Mammary epithelial cell (primary cell): Measurements from ENCODE around the gene MRC2.

ENCODE experiments used
- EZH2 ChIP-seq: IDR thresholded peaks from 2 replicates; pipeline ENCODE4 v1.6.1; 2012; ENCODE audit warnings: low read length, inconsistent platforms, borderline replicate concordance
- TF ChIP-seq, protein P1 (sequence below), 2 donors: IDR thresholded peaks in 1 of 2; conservative IDR thresholded peaks in 1 of 2; 2 replicates each; pipeline ENCODE4 v1.5.1; 2011 to 2012; ENCODE audit warnings: inconsistent platforms in 2 of 2, low read length in 2 of 2, mild to moderate bottlenecking in 2 of 2, control low read depth in 1 of 2, low read depth in 1 of 2; ENCODE audit not compliant: insufficient read depth in 1 of 2; ENCODE audit errors: extremely low read depth in 1 of 2

DNA sequence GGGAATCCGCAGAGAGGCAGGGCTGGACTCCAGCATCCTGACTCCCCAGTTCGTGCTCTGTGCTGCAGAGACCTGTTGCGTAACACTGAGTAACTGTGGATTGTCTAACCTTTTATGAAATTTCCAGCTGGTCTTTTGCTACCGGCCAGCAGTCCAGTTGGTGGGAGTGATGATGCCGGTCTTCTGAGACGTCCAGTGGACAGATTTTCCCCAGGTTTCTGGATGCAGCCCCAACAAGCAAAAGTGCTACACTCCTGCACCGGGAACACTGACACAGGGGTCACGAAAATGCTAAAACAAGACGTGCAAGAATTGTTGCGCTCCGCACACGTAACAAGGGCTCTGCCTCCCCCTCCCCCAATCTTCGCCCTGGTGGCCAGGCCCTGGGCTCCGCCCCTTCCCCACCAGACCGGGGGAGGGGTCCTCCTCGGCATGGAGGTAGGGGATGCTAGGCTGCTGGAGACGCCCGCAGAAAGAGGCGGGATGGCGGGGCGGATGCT is 701 bp upstream of the MRC2 start:
- TF ChIP-seq EZH2: no peak
- TF ChIP-seq, protein P1, sequence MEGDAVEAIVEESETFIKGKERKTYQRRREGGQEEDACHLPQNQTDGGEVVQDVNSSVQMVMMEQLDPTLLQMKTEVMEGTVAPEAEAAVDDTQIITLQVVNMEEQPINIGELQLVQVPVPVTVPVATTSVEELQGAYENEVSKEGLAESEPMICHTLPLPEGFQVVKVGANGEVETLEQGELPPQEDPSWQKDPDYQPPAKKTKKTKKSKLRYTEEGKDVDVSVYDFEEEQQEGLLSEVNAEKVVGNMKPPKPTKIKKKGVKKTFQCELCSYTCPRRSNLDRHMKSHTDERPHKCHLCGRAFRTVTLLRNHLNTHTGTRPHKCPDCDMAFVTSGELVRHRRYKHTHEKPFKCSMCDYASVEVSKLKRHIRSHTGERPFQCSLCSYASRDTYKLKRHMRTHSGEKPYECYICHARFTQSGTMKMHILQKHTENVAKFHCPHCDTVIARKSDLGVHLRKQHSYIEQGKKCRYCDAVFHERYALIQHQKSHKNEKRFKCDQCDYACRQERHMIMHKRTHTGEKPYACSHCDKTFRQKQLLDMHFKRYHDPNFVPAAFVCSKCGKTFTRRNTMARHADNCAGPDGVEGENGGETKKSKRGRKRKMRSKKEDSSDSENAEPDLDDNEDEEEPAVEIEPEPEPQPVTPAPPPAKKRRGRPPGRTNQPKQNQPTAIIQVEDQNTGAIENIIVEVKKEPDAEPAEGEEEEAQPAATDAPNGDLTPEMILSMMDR (conservative IDR thresholded peaks at IDR 0.05 in 1 of 2, IDR thresholded peaks at IDR 0.05 in 1 of 2; ENCODE audit: extremely low read depth in 1 of 2, insufficient read depth in 1 of 2, low read depth in 1 of 2, low read length in 2 of 2): no peak
